GM12801 (cell line): Measurements from ENCODE around the gene CHN2.

Experiments
- TF ChIP-seq, protein P1 (sequence below): IDR thresholded peaks from one replicate; pipeline ENCODE4 v1.5.1; 2011; ENCODE audit warnings: control low read depth; ENCODE audit not compliant: insufficient read length; ENCODE audit errors: extremely low read depth

CHN2 gene

DNA sequence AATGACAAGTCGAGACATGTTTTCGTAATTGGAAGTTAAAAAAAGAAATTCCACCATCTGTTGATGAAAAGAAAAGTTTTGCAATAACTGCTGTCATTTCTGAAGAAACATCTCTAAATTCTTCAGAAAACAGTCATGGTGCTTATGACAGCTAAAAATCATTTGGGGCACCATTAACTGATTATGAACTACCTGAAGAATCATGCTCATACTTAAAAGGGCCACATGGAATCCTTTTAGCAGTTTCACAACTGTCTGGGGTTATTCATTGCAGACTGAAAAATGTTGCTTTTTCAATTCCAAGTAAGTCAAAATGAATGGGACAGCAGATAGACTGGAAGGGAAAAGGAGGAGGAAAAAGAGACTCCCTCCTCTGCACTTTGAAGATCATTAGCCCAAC lies 134.2 kb downstream of the CHN2 start:
- TF ChIP-seq, protein P1, sequence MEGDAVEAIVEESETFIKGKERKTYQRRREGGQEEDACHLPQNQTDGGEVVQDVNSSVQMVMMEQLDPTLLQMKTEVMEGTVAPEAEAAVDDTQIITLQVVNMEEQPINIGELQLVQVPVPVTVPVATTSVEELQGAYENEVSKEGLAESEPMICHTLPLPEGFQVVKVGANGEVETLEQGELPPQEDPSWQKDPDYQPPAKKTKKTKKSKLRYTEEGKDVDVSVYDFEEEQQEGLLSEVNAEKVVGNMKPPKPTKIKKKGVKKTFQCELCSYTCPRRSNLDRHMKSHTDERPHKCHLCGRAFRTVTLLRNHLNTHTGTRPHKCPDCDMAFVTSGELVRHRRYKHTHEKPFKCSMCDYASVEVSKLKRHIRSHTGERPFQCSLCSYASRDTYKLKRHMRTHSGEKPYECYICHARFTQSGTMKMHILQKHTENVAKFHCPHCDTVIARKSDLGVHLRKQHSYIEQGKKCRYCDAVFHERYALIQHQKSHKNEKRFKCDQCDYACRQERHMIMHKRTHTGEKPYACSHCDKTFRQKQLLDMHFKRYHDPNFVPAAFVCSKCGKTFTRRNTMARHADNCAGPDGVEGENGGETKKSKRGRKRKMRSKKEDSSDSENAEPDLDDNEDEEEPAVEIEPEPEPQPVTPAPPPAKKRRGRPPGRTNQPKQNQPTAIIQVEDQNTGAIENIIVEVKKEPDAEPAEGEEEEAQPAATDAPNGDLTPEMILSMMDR, result no peak

DNA sequence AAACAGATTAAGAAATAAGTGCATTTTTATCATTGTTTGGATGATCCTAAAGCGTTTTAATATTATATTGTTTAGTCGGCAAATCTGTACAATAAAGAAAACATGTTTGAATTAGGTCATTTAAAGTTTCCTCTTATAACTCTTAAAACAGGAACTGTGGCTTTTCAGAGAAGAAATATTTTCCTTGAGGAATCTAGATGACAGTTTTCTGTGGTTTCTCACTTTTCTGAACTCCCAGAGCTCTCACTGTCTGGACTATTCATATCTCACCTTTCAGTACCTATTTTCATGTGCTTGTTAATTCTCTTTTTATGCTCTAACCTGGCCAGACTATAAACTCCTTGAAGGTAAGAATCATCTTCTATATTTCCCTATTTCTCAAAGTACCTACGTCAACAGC lies 135.1 kb downstream of the CHN2 start:
- TF ChIP-seq, protein P1, result no peak

DNA sequence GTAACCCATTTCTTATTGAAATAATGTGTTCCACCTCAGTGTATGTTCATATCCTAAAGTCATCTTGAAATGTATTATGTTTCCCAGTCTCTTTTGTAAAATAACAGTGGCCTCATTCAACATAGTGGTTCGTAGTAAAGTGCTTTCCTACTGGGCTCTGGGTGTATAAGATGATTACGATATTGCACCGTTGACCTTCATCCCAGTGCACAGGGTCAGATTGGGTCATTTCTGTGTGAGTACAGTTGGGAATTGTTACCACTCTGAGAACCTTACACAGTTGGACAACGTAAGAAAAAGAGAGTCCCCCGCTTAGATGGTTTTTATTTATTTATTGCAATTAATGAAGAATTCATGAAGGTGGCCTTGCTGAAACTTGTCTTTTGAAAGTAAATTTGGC lies 135.6 kb downstream of the CHN2 start:
- TF ChIP-seq, protein P1, result no peak

DNA sequence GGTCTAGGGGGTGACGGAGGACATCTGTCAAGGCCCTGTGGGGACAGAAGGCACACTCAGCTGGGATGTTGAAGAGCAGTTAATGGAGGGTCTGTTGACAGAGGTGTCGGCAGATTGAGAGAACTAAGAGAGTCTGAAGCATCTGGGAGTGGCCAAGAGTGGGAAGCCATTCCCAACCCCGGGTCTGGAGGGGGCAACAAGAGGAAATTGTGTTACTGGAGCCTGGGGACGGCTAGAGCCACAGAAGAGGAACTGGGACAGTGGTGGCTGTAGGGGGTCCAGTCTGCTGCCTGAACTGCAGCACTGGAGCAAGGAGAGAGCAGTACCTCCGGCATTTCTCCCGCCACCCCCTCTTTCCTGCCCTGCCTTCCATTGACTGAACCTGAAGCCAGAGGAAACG lies 136.6 kb downstream of the CHN2 start:
- TF ChIP-seq, protein P1, result no peak

DNA sequence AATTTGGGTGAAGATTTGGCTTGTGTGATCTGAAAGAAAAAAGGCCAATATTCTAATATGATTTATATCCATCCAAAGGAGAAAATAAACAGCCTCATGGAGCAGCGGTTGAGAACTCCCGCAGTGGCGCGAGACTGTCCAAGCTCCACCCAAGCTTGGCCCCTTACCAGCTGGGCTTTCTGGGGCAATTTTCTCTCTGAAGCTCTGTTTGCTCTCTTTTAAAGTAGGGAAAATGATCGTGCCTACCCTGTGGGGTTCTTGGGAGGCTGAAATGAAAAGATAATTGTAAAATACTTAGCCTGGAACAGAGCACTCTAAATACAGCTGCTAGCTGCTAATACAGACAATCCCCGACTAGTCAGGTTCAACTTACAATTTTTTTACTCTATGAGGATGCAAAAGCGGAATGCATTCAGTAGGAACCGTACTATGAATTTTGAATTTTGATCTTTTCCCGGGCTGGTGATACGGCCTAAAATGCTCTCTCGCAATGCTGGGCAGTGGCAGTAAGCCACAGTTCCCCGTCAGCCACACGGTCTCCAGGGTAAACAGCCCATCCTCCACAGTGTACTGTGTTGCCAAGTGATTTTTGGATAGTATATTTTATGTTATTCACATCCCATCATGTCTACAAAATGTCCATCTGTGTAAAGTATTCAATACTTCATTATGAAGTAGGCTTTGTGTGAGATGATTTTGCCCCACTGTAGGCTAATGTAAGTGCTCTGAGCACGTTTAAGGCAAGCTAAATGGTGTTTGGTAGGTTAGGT lies 137.7 kb downstream of the CHN2 start:
- TF ChIP-seq, protein P1, result no peak

DNA sequence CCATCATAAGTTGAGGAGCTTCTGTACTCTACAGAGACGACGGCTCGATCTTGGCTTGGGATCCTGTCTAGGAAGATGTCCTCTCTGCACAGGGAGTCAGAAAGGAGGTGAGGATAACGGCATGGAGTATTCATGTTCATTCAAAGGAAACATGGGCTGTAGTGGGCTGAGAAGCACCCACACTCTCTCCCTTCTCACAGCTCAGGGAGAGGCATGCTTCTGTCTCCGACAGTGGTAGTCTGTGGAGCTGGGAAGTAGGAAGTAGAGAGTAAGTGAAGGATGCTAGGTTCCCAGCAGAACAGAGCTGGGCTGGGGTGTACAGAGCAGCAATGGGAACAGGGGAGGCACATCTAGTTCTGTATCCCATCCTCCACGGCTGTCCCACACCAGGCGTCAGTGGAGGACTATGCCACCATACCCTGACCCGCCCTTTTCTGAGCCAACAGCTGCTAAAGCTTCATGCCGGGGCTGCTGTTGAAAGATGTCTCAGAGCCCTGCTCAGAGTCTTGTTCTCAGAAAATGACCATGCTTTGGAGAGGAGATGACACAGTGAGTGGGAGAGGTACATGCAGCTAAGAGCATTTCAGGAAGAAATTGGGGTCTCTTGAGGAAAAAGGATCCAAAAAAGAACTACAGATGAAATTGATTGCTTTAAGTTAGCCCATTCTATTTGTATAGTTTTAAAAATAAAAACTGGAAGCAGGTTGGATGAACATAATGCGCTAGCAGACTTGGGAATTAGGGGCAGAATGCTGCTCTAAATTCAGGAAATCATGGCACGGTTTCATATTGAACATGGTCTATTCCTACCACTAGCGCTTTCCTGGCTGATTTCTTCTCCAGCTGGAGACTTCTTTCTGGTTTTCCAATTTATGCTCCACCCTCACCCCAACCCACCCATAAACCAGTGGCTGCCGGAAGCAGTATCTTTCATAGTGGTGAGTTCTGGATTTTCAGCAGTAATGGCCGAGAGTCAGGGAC lies 138.6 kb downstream of the CHN2 start:
- TF ChIP-seq, protein P1, result no peak

DNA sequence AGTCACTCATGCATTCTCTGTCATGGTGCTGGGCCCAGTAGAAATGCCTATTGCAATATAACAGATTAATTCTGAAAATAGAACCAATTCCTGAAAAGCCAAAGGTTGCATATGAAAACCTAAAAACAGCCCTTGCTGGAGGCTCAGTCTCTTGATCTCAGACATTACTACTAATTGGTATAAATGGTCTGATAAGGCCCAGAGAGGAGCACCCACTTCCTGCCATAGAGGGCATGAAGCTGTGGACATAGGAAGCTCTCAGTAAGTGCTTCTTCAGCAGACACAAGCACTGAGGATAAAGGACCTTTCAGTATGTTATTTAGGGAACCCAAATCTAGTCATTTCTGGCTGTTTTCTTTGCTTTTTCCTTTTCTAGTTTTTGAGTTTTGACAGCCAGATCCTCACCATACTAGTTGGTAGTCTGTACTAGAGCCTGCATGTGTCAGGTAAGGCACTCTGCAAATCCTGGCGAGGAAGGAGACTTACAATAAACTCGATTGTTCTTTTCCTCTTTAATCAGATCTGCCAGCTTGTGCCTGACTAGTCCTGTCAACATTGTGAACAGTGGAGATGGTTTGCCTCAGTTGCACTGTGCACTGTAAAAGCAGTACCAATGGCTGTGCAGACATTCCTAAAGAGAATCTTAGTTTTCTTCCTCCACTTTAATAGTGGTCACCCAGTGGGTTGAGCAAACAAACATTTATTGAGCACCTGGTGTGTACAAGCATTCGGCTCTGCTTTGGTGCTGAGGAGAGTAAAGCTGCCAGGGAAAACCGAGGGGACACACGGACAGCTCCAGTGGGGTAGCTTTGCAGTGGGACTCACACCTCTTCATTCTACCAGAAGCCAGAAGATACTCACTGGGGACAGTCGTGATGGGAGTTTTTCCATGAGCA lies 140.9 kb downstream of the CHN2 start:
- TF ChIP-seq, protein P1, result no peak
